RCC 7860 (cell line): ENCODE results near the gene ERI2.
"Not testable (repeated sequence)": the region's sequence is repeated elsewhere in the genome, so short reads cannot be mapped to it uniquely, and the experiment has no call there.

ENCODE experiments used
- DNase-seq: peaks from one replicate; pipeline ENCODE4 v3.0.0-alpha.2; 2015; ENCODE audit warnings: low spot score
- FAIRE-seq: peaks from 2 replicates; lab custom pipeline; 2012; peaks lifted over from hg19 to GRCh38; lab: Jason Lieb, UNC

ERI2 gene

DNA sequence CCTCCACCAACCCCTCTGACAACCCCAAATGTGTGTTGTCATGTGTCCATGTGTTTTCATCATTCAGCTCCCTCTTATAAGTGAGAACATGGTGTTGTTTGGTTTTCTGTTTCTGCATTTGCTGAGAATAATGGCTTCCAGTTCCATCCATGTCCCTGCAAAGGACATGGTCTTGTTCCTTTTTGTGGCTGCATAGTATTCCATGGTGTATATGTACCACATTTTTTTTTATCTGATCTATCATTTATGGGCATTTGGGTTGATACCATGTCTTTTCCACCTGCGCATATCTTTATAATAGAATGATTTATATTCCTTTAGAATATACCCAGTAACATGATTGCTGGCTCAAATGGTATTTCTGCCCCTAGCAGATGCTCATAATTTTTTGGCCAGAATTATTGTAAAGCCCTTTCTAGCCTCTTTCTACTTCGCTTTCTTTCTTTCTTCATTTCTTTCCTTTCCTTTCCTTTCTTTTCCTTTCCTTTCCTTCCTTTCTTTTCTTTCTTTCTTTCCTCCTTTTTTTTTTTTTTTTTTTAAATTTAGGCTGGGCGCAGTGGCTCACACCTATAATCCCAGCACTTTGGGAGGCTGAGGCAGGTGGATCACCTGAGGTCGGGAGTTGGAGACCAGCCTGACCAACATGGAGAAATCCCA, 12.8 kb upstream of the ERI2 start:
- DNase-seq (no peak), FAIRE-seq (no peak)

DNA sequence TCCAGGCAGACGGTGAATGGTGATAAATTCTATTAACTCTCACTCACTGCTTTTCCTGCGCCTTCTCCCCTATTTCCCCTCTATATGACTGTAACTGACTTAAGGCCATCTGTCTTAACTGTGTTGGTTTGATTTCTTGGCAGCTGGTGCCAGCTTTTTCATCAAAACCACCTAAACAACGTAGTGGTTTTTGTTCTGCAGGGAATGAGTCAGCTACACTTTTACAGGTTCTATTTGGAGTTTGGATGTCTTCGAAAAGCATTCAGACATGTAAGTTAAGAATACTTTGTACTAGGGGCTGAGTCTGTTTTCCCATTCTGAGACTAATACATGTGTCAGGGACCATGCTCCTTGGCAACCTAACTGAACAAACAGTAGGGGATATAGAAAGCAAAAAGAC, 8.5 kb upstream of the ERI2 start:
- DNase-seq (no peak), FAIRE-seq (no peak)

DNA sequence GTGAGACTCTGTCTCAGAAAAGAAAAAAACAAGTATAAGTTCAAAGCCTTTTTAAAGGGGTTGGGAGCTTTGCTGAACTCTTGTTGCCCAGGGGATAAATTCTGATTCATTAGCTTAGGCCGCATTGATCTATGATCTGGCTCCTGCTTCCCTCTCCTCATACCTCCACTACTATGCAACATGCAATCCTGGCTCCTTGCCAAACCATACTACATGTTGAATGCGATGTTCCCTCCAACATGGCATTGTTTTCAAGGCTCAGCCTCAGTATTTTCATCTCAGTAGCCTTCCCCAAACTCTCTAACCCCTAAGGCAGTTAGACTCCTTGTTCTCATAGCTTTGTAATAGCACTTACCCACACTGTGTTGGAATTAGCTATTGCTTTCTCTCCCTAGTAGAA, 6.2 kb upstream of the ERI2 start:
- FAIRE-seq = no peak
- DNase-seq = no peak

DNA sequence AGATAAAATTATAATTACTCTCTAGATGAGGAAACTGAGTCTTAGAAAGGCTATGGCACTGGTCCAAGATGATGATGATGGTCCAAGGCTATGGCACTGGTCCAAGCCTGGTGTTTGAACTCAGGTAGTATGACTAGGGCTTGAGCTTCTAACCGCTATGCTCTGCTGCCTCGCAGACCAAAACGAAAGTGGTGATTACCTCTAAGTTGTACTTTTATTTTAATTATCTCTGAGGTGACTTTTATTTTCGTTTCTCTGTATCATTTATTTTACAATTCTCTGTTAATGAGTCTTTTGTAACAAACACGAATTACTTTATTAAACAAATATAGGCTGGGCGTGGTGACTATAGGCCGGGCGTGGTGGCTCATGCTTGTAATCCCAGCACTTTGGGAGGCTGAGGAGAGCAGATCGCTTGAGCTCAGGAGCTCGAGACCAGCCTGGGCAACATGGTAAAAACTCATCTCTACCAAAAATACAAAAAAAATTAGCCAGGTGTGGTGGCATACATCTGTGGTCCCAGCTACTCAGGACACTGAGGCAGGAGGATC, 5.7 kb upstream of the ERI2 start:
- FAIRE-seq (no peak), DNase-seq (no peak)

DNA sequence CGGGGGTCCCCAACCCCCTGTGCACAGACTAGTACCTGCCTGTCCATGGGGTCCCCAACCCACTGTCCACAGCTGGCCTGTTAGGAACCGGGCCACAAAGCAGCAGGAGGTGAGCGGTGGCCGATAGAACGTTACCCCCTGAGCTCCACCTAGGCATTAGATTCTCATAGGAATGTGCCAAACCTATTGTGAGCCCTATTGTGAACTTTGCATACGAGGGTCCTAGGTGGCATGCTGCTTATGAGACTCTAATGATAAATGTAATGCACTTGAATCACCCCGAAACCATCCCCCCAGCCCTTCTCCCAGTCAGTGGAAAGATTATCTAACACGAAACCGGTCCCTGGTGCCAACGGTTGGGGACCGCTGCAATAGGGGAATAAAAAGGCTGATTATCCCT, 1.6 kb upstream of the ERI2 start:
- DNase-seq = no peak
- no peak for FAIRE-seq

DNA sequence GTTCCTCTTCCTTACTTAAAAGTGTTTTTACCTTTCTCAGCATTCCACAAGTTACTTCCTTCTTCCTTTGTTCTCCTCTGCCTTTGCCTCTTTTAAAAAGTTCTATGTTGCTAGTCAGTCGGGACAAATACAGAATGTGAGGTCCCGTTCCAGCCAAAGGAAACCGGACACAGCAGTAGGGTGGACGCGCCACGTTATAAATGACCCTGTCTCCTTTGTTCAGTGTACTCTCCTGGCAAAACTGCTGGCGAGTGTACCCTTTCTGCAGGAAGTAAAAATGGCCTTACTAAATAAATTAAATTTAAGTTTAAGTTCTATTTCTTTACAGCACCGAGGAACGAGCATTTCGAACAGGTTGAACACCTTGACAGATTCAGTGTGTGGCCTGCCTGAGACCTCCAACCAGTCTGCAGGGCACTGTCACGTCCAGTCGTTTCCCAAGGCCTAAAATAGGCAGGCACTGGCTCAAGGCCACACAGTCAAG, 546 bp downstream of the ERI2 start:
- FAIRE-seq = not testable (repeated sequence)
- DNase-seq = peak; percentile 14

DNA sequence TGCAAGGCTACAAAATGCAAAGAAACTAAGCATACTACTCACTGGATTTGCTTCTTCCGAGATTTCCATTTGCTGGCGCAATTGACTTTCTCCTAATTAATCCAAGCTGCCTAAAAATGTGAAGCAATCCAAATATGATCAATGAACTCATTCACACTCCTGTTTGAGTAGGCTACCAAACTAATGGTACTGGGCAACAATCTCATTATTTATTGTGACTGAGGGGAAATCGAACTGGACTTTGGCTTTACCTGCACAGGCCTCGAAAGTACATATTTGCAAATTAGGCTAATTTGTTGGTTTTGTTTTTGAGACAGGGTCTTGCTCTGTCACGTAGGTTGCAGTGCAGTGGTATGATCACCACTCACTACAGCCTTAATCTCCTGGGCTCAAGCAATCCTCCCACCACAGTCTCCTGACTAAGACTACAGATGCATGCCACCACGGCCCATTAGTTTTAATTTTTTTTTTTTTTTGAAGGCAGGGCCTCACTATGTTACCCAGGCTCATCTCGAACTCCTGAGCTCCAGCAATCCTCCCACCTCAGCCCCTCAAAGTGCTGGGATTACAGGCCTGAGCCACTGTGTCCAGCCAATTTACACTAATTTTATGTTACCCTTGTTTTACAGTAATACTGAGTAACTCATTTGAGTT, 2.6 kb downstream of the ERI2 start:
- DNase-seq (no peak), FAIRE-seq (no peak)

DNA sequence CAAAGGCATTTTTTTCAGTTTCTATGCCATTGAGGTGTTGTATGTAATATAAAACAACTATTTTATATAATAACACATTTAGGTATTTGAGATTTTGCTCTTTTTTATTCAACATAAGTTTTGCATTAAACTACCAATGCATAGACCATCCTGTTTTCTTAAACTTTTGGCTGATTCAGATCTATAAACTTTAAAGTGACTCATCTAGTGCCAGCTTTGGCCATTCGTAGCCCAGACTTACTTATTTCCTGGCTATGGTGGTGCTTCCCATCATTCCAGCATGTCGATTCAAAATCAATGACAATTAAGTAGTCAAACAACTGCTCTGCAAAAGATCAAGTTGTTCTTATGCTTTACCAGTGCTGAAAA, 3.1 kb downstream of the ERI2 start:
- DNase-seq = no peak
- FAIRE-seq = no peak

DNA sequence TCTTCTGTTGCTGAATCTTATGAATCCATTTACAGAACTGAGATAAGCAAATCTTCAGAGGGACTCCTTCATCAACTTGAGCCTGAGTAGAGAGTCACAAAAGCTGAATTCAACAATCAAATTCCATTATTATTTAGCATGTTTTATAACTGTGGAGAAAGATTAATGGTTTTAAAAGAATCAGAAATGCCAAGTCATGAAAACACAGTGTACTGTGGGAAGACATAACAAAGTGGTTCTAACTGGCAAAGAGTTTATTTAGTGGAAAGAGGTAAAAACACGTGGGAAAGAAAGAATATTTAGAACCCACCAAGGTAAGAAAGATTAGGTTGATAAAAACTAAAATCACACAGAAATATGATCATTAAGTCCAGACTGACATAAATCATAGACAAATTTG, 5.0 kb downstream of the ERI2 start:
- FAIRE-seq = no peak
- DNase-seq = no peak

DNA sequence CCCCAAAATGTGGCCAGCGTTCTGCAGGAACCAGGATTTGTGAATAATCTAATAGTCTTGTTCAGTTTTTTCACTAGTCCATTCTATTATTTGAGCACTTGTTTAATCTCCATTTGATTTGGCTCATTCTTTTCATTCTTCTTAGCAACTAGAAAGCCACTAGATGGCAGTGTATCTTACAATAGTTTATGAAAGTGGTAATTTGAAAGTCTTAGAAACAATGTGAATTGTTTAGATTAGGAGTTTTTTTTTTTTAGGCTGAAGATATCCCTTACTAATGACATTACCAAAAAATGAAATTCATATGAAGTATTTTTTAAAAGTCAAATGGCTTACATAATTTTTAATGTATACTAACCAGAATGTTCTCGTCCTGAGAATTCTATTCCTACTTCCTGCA, 6.7 kb downstream of the ERI2 start:
- FAIRE-seq = peak; percentile 75

DNA sequence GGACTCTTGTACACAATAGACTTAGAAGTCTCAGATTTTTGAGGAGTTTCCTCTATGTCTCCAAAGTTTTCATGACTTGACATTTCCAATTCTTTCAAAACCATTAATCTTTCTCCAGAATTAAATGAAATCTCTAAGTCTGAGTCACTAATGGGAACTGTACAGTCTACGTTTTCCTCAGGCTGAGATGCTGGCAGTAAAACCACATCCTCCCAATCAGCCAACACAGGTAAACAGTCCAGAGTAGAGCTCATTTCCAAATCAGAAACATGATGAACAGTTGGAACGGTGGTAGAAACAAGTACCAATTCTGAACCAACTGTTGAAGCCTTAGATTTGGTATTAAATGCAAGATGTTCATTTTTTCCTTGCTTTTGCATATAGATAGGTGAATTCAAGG, 7.9 kb downstream of the ERI2 start:
- DNase-seq (no peak), FAIRE-seq (no peak)

More for the DNA sequence above, 6.7 kb downstream of the ERI2 start:
- DNase-seq = no peak

DNA sequence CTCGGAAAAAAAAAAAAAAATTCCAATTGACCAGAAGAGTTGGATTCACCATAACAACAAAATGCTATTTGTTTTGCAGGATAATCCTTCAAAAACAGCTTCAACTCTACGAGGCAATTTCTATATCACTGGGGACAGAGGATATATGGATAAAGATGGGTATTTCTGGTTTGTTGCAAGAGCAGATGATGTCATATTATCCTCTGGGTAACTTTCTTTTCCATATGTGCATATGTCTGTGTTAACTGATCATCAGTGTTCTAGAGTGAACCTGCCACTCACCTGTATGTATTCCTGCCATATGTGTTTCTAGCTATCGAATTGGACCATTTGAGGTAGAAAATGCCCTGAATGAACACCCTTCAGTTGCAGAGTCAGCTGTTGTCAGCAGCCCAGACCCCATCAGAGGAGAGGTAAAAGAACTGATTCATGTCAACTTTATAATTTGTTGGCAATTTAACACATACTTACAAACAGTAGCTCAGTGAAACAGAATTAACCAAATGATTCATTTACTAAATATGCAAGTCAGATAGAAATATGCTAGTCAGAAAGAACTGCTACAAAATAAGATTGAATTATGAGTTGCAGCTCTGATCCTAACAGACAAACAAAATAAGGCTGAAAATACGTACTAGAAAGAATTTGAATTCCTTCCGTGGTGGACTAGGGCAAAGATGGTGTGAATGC, 14.2 kb downstream of the ERI2 start:
- FAIRE-seq = no peak

DNA sequence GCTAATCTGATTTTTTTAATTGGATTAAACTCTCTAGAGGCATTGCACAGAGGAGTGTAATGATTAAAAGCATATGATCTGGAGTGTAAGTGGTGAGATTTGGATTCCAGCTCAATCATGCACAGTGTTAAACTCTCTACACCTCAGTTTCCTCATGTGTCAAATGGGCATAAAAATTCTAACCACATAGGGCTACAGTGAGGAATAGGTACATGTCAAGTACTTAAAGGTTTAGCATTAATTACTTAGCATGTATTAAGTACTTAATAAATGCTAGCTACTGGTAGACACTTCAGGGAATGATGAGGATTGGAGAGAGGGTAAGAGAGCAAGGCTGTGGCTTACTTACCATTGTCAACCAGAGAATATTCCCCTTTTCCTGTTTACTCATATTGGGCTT, 17.1 kb downstream of the ERI2 start:
- no peak for DNase-seq
- FAIRE-seq = no peak

More for the DNA sequence above, 14.2 kb downstream of the ERI2 start:
- no peak for DNase-seq

DNA sequence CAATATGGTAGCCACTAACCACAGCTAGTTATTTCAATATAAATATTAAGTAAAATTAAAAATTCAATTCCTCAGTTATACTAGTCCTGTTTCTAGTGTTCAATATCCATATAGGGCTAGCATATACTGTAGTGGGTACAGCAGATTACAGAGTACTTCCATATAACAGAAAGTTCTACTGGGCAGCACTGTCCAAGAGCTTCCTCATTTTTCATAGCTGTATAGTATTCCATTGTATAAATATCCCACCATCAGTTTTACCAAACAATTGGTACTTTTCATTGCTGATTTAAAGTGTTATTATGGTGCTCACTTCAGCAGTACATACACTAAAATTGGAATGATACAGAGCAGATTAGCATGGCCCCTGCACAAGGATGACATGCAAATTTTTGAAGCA, 22.1 kb downstream of the ERI2 start:
- DNase-seq (no peak), FAIRE-seq (no peak)

DNA sequence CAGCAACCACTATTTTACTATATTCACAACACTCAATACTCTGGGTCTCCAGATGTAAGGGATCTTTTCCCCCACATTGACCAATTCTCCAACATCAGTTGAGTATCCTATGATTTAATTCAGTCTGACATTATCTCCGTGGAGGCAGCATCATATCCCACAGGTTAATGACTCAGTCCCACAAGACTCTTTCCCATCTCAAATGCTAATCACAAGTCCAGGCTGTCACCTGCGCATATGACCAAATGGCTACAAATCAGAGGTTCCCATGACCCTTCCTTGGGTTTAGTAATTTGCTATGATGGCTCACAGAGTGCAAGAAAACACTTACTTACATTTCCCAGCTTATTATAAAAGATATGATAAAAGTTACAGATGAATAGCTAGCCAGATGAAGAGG, 23.8 kb downstream of the ERI2 start:
- no peak for DNase-seq
- FAIRE-seq = no peak

DNA sequence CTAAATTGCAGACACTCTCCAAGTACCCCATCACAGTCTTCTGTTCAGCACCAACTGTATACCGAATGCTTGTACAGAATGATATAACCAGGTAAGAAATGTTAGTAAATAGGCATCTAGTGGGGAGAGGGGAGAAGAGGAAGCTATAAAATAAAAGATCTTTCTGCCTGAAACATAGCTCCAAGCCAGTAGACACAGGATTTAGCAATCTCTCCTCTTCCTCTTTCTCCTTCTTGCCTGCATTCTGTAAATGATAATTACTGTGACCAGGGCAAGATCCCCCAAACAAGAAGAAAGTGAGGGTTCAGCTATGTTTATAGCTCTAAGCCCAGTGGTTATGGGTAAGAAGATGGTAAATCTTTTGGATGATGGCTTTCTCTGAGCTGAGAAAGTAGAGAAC, 24.6 kb downstream of the ERI2 start:
- no peak for DNase-seq
- FAIRE-seq = no peak

DNA sequence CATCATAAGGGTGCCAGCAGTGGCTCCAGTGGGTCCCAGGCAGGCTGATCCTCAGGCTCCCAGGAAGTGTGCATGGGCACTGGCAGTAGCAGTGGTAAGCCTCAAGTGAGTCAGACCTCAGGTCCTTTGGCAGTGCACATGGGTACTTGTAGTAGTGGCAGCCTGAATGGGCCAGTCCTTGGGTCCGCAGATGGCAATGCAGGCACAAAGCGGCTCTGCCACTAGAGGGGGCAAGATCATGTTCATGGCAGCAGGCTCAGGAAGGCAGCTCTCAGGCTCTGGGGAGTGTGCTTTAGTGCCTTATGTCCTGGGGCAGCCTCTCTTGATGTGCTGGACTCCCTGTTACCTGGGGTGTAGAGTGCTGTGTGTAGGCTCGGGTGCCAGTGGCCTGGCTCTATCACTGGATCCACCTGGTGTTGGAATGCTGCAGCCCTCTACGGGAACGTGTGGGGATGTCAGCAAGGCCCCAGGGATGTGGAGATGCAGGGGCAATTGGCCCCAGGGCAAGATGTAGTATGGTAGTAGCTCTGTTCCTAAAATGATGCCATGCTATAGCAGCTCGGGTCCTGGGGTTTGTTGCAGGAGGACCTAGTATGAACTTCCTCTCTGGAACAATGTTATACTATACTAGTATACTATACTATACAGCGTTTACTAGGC, 31.4 kb downstream of the ERI2 start:
- peak; percentile 67 for DNase-seq
- FAIRE-seq = peak; percentile 46

DNA sequence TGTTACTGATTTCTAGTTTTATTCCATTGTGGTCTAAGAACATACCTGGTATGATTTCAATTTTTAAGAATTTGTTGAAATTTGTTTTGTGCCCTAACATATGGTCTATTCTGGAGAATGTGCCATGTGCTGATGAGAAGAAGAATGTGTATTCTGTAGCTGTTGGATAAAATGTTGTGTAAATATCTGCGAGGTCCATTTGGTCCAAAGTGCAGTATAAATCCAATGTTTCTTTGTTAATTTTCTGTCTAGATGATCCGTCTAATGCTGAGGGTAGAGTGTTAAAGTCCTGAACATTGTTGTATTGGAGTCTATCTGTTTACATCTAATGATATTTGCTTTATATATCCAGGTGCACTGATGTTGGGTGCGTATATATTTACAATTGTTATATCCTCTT, 32.6 kb downstream of the ERI2 start:
- DNase-seq (no peak), FAIRE-seq (no peak)

DNA sequence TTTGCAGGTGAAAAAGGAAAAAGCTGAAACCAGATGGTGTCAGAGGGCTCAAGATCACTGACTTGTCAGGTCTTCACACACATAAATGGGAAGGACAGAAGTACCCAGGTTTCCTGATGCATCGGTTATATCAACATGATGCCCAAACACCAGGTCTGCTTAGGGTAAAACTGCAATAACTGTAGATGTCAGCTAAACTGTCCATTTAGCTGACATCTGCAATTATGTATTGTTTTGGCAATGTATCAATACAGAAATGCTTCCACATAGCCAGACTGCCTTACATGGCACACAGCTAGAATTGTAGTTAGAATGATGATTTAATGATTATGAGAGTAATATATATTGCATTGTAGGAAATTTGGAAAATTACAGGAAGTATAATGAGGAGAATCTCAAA, 37.5 kb downstream of the ERI2 start:
- FAIRE-seq = no peak
- DNase-seq = no peak

DNA sequence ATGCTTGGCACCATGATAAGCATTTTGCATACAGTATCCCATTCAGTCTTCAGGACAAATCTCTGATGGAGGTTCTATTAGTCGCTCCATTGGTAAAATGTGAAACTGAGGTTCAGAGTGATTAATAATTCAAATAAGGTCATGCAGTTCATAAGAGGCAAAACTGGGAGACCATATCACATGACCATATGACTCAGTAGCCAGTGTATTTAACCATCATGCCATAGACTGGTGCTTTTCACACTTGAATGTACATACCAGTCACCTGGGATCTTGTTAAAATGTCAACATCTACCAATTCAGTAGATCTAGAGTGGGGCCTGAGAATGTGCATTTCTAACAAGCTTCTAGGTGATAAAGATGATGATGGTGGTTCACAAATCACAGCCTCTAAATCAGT, 38.2 kb downstream of the ERI2 start:
- FAIRE-seq (peak; percentile 79), DNase-seq (peak; percentile 48)

DNA sequence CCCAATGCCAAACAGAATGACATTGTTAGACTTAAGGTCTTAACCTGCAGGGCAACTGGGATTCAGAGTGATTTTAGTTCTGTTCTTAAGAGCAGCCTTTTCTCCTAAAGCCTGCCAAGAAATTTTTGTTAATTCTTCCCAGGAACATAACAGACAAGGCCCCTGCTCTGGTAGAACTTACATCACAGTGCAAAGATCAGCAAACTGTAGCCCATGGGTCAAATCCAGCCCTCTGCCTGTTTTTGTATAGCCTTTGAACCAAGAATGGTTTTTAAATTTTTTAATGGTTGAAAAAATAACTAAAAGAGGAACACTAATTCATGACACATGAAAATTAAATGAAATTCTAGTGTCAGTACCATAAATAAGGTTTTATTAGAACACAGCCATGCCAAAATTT, 38.7 kb downstream of the ERI2 start:
- DNase-seq (no peak), FAIRE-seq (no peak)
